ENCODE data around the gene ATP6V1D.
"Not testable (repeated sequence)": the region's sequence is repeated elsewhere in the genome, so short reads cannot be mapped to it uniquely, and the experiment has no call there.

The ATP6V1D gene

DNA sequence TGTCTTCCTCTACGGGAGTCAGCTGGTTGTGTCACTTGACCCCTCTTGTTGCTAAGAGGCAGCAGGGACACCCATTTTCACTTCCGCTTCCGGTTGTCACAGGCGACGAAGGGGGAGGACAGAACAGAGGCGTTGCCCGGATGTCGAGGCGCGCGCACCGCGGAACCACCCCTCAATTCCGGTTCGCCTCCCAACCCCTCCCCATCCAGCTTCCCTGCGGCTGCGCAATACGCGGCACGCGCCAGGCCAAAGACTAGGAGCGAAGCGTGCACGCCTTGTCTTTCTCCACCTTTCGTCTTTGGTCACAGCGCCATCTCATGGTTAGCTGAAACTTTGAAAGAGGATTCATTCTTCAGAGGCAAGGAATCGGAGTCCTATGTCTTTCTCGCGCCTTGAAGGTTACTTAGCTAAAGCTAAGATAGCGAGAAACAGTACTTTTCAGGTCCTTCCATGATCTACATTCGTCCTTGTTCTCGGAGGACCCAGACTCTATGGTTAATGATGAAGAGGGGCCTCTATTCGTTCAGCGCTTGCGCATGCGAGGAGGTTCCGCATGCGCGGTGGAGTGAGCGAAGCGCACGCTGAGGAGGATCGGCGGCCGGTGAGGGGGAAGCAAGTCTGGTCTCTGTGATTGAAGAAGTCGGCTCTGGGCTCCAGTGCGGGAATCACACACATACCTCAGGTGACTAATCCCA is at the start of gene ATP6V1D, which contains the start of gene EIF2S1:
Gene ATP6V1D (minus strand): TSS at position 30 of the 695 bp plus-strand sequence. CDS start 106 bp downstream, outside the sequence.
Gene EIF2S1 (plus strand): TSS at position 554 of the 695 bp plus-strand sequence. CDS start 4,440 bp downstream, outside the sequence.
- peak; percentile 96 for DNase-seq (ENCODE audit: low spot score)

DNA sequence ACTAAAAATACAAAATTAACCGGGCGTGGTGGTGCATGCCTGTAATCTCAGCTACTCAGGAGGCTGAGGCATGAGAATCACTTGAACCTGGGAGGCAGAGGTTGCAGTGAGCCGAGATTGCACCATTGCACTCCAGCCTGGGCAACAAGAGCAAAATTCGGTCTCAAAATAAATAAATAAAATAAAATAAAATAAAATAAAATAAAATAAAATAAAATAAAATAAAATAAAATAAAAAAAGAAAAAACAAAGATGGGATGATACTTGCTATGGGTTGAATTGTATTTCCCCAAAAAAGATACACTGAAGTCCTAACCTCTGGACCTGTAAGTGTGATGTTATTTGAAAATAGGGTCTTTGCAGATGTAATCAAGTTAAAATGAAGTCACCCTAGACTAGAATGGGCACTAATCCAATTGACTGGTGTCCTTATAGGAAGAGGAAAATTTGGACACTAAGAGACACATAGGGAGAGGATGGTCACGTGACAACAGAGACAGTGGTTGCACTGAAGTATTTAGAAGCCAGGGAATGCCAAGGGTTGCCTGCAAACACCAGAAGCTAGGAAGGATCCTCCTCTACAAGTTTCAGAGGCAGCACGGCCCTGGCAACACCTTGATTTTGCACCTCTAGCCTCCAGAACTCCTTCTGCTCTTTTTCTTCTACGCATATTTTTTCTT is 48.7 kb upstream of the ATP6V1D start:
- DNase-seq (ENCODE audit: low spot score), result not testable (repeated sequence)

GRCh38 chr14:67405771-67406170 is 46.2 kb upstream of the ATP6V1D start:
- DNase-seq (ENCODE audit: low spot score), result no peak

GRCh38 chr14:67400434-67400833 is 40.8 kb upstream of the ATP6V1D start:
- DNase-seq (ENCODE audit: low spot score), result no peak

GRCh38 chr14:67397536-67397935 is 37.9 kb upstream of the ATP6V1D start:
- no peak for DNase-seq (ENCODE audit: low spot score)

DNA sequence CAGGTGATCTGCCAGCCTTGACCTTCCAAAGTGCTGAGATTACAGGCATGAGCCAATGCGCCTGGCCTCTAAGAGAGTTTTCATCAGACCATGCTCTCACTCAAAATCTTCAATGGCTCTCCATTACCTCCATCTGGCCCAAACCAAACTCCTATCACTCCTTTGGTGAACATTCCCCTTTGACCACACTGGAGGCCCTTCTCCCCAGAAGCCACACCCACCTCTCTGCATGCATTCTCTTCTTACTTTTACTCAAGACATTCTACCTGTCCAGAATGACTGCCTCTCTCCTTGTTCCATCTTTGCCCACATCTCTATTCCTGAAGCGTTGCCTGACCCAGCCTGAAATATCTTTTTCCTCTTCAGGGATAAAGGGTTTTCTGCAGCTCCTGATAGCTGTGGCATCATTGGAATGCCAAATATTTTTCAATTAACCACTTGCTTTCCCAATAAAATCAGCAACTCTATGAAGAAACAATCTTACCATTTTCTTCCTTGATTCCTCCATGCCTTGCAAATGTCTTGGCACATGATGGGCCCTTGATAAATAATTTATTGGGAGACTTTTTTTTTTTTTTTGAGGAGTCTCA is 36.9 kb upstream of the ATP6V1D start:
- DNase-seq (ENCODE audit: low spot score), result no peak

GRCh38 chr14:67395876-67396189 is 36.2 kb upstream of the ATP6V1D start:
- DNase-seq (ENCODE audit: low spot score), result no peak

DNA sequence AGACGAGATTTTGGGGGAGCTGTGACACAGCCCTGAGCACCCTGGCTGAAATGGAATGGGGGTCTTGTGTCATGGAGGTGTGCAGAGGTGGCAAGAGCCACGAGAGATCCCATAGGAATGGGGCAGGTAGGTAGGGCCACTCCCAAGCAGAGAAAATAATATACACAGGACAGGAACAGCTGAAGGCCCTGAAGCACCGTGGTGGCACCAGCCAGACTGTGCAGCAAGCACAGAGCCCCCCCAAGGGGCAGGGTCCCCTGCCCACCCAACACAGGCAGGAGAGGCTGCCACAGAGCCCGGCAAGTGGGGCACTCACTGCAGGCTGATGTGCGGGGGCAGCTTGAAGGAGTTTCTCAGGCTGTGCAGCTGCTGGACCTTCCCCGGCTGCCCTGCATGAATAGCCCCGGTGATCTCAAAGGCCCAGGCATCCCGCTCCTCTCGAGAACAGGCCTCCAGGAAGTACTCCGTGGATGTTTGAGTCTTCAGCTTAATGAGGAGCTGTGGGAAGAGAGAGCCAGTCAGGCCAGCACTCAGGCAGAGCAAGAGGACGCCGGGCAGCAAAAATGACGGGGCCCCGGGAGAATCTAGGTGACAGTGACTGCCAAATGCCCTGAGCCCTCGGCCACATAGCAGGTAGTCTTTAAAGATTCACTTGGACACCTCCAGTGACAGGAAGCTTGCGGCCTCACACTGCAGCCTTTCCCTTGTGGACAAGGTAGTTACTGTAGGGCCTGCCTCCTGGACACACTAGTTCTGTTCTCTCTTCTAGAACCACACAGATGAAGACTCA is 35.7 kb upstream of the ATP6V1D start:
- no peak for DNase-seq (ENCODE audit: low spot score)

- no peak for DNase-seq (ENCODE audit: low spot score)
Measured at GRCh38 chr14:67393689-67394088, 34.1 kb upstream of the ATP6V1D start.

DNA sequence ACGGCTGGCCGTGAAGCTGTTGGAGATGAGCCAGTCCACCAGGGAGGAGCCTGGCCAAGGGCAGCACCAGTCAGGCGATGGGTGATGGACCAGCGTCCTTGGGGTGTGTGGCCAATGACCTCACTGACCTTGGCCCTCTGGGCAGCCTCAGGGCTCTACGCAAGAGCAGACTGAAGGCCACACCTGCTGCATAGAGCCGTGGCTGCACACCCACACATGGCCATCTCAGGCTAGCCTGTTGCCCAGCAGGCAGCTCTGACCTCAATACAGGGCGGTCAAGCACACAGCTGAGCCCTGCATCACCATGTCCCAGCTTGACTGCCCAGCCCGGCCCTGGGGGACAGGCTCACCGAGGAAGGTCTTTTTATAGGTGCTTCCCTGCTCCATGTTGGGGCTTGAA is 33.2 kb upstream of the ATP6V1D start:
- DNase-seq (ENCODE audit: low spot score), result no peak

- no peak for DNase-seq (ENCODE audit: low spot score)
Measured at GRCh38 chr14:67392123-67392522, 32.5 kb upstream of the ATP6V1D start.

DNA sequence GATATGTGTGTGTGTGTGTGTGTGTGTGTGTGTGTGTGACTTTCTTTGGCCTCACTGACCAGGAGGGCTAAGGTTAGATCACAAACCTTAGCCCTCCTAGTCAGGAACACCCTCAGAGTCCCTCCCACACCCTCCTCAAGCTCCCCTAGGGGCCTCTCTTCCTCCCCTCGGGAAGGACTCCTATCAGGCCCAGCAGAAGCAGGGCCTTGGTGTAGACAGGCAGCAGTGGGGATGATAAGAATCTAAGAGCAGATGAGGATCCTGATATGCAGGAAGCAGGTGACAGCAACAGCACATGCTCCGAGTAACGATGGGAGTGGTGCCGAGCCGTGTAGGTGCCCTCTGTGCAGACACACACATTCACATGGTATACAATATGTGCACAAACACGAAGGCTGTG is 31.7 kb upstream of the ATP6V1D start:
- no peak for DNase-seq (ENCODE audit: low spot score)

- no peak for DNase-seq (ENCODE audit: low spot score)
Measured at GRCh38 chr14:67389811-67390534, 30.4 kb upstream of the ATP6V1D start.

DNA sequence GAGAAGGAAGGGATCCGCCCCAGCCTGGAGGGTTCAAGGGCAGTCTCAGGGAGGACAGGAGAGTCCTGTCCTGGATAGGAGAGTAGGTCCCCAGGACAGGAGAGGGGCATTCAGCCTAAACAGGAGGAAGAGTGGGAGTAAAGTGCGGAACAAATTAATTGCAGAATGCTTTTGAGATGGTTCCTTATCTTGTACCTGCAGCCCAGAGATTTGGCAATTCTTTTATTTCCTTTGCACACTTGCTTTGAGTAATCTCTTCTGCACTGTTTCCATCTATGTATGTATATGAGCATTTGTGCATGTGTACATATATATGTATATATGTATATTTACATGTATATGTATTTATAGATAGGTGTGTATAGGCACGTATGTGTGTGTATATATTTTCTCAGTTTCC is 29.7 kb upstream of the ATP6V1D start:
- no peak for DNase-seq (ENCODE audit: low spot score)

GRCh38 chr14:67387195-67387594 is 27.6 kb upstream of the ATP6V1D start:
- no peak for DNase-seq (ENCODE audit: low spot score)

DNA sequence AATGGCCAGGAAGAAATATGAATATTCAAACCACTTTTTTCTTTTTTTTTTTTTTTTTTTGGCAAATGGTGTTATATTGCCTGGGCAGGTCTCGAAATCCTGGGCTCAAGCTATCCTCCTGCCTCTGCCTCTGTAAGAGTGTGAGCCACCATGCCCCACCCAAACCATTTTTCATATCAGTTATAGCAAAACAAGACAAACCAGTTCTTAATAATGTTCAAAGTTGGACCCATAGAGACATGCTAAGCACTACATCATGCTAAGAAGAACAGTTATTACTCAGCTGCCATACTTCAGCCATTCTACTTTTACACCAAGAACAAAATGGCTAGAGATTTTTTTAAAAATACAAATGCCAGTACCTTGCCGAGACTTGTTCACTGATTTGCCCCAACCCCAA is 26.0 kb upstream of the ATP6V1D start:
- DNase-seq (ENCODE audit: low spot score), result no peak

DNA sequence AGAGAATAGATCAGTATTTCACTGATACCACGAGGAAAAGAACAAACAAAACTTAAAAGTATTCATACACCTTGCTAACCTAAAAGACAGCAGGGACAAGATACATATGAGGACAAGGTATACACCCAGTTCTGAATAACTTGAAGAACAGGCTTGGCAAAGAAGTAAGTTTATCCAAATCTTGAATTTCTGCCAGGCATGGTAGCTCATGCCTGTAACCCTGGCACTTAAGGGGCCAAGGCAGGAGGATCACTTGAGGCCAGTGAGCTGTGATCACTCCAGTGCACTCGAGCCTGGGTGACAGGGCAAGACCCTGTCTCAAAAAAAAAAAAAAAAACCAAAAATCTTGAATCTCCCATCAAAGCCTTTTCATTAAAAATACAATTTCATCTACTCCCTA is 25.5 kb upstream of the ATP6V1D start:
- no peak for DNase-seq (ENCODE audit: low spot score)

- no peak for DNase-seq (ENCODE audit: low spot score)
Measured at GRCh38 chr14:67377916-67378315, 18.3 kb upstream of the ATP6V1D start.

DNA sequence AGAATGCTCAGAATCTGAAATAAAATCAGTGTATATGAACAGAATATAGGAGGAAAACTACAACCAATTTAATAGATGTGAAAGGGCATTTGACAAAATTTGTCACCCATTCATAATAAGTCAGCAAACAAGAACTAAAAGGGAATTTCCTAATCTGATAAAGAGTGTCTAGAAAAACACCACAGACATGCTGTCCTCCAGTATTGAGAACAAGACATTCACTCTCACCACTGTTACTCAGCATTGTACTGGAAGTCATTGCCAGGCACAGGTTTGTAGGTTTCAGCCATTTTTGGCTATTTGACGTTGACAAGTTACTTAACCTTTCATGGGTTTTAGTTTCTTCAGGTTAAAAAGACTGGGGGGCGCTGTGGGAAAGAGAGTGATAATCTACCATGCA is 13.7 kb upstream of the ATP6V1D start:
- no peak for DNase-seq (ENCODE audit: low spot score)

DNA sequence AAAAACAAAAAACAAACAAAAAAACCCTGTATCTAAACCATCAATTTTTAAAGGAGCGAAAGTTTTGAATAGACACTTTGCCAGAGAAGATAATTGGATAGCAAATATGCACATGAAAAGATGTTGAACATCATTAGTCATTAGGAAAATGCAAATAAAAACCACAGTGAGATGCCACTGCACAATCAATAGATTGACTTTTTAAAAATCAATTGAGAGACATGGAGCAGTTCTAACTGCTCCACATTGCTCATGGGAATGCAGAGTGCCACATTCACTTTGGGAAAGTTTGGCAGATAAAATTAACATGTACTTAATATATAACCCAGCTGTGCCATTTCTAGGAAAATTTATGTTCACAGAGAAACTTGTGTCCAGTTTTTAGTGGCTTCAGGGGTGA is 13.2 kb upstream of the ATP6V1D start:
- DNase-seq (ENCODE audit: low spot score), result no peak

DNA sequence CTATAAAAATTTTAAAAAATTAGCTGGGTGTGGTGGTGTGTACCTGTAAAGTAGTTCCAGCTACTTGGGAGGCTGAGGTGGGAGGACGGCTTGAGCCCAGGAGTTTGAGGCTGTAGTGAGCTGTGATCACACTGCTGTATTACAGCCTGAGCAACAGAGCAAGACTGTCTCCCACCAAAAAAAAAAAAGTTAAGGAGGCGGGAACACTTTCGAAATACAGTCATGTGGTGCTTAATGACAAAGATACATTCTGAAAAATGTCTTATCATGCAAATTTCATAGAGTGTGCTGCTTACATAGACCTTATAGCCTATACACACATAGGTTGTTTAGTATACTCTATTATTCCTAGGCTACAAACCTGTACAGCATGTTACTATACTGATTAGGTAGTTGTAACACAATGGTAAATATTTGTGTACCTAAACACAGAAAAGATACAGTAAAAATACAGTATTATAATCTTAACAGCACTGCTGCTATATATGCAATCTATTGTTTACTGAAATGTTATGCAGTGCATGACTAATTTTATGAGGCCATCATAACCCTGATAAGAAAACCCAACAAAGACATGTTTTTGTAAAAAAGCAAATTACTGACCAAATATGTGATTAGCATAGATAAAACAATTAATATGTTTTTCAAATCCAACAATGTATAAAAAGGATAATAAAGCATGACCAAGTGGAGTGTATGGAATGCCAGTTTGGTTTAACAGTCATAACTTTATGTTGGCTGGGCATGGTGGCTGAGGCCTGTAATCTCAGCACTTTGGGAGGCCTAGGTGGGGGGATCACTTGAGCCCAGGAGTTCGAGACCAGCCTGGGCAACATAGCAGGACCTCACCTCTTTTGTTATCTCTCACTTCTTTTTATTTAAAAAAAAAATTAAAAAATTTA is 11.9 kb upstream of the ATP6V1D start:
- no peak for DNase-seq (ENCODE audit: low spot score)

All from NAMALWA (cell line).